Testis (tissue), 3 donors: Measurements from ENCODE around the gene YPEL2. TPM values are rescaled to one million over a fixed set of nuclear protein-coding genes. Genes with fewer than 3 reads are reported as not detected.

ENCODE experiments used
- DNase-seq: peaks from one replicate; pipeline ENCODE4 v3.0.0-alpha.2; 2019
- H3K27ac ChIP-seq, 2 donors: fragments of 200-600 bp; sonication (generic); one replicate each; pipeline ENCODE4 v1.5.1; 2019
- H3K27me3 ChIP-seq: fragments of 200-600 bp; sonication (generic); one replicate; pipeline ENCODE4 v1.5.1; 2019
- H3K36me3 ChIP-seq: fragments of 200-600 bp; sonication (generic); one replicate; pipeline ENCODE4 v1.5.1; 2017; ENCODE audit warnings: low read depth; ENCODE audit errors: missing control alignments
- H3K4me1 ChIP-seq: fragments of 200-600 bp; sonication (generic); one replicate; pipeline ENCODE4 v1.5.1; 2019
- H3K4me3 ChIP-seq, 2 donors: fragments of 200-600 bp; sonication (generic); one replicate each; pipeline ENCODE4 v1.5.1; 2017 to 2019
- H3K9me3 ChIP-seq: fragments of 200-600 bp; sonication (generic); one replicate; pipeline ENCODE4 v1.5.1; 2017
- POLR2A ChIP-seq: fragments of 450-650 bp; IDR thresholded peaks from one replicate; pipeline ENCODE4 v1.6.1; 2017; ENCODE audit warnings: antibody characterized with exemption, mild to moderate bottlenecking, moderate library complexity
- WGBS, 2 donors: methylation state at CpG; one replicate each; pipeline ENCODE4 v1.1.5; 2018; 5-methylcytosine and 5-hydroxymethylcytosine counted together
- intact Hi-C: fragments of 100-400 bp; cut with DNase I; formaldehyde crosslinking; loops from one replicate; pipeline ENCODE4 v1.15.1; 2023; ENCODE audit warnings: low total_unique reads
- polyA plus RNA-seq: library from polyadenylated mRNA; stranded (reverse); fragments of 350-450 nt; fragmentation: Illumina TruSeq; extraction: RNeasy Lipid Tissue Mini Kit (QIAGEN cat#74804); gene quantifications from one replicate; pipeline ENCODE4 v1.2.3, GENCODE V29; 2014; ENCODE audit warnings: low read depth, low replicate concordance; ENCODE audit not compliant: insufficient read depth
- total RNA-seq, 2 donors: library from RNA; depleted of rRNA; stranded (reverse); fragments of >200 nt; gene quantifications; one replicate each; pipeline ENCODE4 v1.2.3, GENCODE V29; 2016
- TF ChIP-seq, protein P1 (sequence below), 3 experiments: fragments of 450-650 bp in 2 of 3; fragments of 200-600 bp in 1 of 3; sonication (generic) in 1 of 3; IDR thresholded peaks; one replicate each; pipeline ENCODE4 v1.5.1; 2016 to 2019; ENCODE audit warnings: antibody characterized with exemption in 3 of 3, mild to moderate bottlenecking in 2 of 3, moderate library complexity in 1 of 3

YPEL2 gene
- total and polyA plus RNA-seq, 3 donors from 2014 or later, result 20.5 to 48.3 (median 39.8) TPM

DNA sequence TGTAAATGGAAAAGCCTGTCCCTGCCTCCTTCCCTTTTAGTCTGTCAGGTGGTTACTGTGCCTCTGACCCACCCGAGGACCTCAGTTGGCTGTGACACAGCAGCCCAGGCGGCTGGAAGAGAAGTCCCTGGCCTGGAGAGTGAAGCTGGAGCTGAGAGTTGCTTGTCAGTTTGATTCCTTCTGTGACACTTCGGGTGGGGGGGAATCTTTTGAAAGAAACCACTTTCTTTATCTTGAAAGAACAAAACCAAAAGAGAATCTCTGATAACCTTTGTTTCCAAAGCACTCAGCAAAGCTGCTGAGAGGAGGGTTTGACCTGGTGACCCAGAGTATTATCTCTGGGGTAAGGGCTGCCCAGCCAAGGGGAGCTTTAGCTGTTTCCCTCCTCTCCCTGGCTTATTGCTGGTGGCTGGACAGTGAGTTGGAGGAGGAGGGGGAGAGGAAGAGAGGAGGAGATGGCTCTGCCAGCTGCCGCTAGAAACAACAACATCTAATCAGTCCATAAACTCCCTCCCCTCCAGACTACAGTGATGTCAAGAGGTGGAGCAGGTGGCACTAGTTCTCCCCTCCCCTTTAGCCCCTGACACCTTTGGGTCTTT lies 34.0 kb downstream of the YPEL2 start:
- intact Hi-C loops, result no loop called here

DNA sequence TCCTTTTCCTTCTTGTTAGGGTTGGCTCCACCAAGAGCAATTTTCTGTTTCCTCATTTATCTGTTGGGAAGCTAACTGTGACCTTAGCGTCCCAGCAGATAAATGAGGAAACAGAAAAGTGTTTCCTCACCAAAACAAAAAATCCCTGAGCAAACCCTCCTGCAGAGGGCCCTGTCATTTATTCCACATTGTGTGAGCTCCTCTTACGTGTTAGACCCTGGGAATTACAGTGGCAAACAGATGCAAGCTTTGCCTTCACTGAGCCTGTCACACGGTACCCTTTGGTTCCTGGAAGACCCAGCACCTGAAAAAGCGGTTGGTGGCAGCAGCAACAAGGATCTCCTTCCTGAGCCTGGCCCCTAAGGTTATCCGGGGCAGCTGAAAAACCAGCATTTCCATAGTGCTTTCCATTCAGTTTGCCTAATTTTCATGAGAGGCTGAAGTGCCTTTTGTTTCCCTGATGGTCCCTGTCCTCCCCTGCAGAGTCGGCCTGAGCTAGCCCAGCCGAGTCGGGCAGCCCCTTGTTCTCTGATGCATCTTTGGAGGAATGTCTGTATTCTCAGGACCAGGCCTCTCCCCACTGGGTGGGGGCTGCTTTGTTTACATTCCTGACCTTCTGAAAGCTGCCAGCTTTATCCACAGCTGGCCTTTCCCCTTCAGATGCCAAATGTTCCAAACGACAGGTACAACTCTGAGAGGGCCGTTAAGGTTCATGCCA lies 34.7 kb downstream of the YPEL2 start:
- WGBS, 2 donors, result 38% methylated on average over 9 to 10 of the region's 10 CpGs
- Histone ChIP-seq H3K4me1 (peaks cover 77% of the 10 kb centered on the region), H3K27ac (peak overlapping the region; percentile 52 to 82), H3K27me3 (no peaks in the 10 kb centered on the region), H3K4me3 (no peak overlapping the region), H3K9me3 (no peaks in the 10 kb centered on the region), H3K36me3 (no peaks in the 10 kb centered on the region)
- TF ChIP-seq POLR2A, result no peak
- TF ChIP-seq, protein P1, sequence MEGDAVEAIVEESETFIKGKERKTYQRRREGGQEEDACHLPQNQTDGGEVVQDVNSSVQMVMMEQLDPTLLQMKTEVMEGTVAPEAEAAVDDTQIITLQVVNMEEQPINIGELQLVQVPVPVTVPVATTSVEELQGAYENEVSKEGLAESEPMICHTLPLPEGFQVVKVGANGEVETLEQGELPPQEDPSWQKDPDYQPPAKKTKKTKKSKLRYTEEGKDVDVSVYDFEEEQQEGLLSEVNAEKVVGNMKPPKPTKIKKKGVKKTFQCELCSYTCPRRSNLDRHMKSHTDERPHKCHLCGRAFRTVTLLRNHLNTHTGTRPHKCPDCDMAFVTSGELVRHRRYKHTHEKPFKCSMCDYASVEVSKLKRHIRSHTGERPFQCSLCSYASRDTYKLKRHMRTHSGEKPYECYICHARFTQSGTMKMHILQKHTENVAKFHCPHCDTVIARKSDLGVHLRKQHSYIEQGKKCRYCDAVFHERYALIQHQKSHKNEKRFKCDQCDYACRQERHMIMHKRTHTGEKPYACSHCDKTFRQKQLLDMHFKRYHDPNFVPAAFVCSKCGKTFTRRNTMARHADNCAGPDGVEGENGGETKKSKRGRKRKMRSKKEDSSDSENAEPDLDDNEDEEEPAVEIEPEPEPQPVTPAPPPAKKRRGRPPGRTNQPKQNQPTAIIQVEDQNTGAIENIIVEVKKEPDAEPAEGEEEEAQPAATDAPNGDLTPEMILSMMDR (IDR thresholded peaks at IDR 0.05), result no peak
- intact Hi-C loops, result no loop called here
- DNase-seq, result no peak

More for the DNA sequence above, 34.0 kb downstream of the YPEL2 start:
- TF ChIP-seq, protein P1 (IDR thresholded peaks at IDR 0.05), result no peak
- no peak for TF ChIP-seq POLR2A
- H3K4me3 ChIP-seq, result no peak overlapping the region
- no peaks in the 10 kb centered on the region for H3K27me3 ChIP-seq
- peak; percentile 79 for DNase-seq
- no peaks in the 10 kb centered on the region for H3K36me3 ChIP-seq
- no peaks in the 10 kb centered on the region for H3K9me3 ChIP-seq
- H3K4me1 ChIP-seq, result peaks cover 74% of the 10 kb centered on the region
- H3K27ac ChIP-seq, result peak overlapping the region; percentile 52 to 82
- 37 to 45% methylated on average over 4 of the region's 4 CpGs for WGBS, 2 donors

DNA sequence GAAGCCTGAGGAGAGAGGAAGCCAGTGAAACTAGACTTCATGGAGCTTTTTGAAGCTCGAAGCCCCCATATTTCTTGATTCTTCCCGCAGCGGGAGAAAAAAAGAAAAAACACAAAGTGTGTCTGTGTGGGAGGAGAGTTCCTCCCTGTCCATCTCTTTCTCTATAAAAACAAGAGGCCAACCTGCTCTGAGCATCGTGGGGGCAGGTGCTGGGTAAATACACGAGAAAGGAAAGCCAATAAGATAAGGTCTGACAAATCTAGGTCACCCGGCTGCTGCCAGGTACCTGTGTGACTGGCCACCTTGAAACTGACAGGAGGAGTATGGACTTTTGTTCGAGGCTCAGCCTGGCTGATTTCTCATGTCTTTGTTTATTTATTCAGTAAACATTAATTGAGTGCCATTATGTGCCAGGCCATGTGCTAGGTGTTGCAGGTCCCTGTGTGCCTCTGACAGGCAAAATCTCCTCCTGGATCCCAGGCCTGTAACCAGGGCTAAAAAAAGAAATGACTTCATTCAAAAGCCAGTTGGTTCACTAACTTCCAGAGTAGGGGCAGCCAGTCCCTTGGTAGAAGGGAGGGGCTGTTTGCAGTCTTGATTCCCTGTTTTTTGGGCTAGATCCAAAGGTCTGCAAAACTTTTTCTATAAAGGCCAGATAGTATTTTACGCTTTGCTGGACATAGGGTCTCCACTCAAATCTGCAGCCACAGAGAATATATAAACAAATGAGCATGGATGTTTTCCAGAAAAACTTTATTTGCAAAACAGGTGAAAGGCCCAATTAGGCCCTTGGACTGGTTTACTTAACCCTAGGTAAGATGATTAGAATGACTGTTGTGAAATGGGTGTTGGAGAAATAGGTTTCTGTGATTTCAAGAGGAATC lies 35.6 kb downstream of the YPEL2 start:
- TF ChIP-seq, protein P1 (IDR thresholded peaks at IDR 0.05), result no peak
- TF ChIP-seq POLR2A, result no peak
- Histone ChIP-seq H3K9me3 (no peaks in the 10 kb centered on the region), H3K4me1 (peaks cover 85% of the 10 kb centered on the region), H3K36me3 (no peaks in the 10 kb centered on the region), H3K27me3 (no peaks in the 10 kb centered on the region), H3K4me3 (no peak overlapping the region), H3K27ac (peak overlapping the region; percentile 52 to 82)
- intact Hi-C loops, result no loop called here
- 31 to 38% methylated on average over 8 of the region's 8 CpGs for WGBS, 2 donors
- peak; percentile 51 for DNase-seq

DNA sequence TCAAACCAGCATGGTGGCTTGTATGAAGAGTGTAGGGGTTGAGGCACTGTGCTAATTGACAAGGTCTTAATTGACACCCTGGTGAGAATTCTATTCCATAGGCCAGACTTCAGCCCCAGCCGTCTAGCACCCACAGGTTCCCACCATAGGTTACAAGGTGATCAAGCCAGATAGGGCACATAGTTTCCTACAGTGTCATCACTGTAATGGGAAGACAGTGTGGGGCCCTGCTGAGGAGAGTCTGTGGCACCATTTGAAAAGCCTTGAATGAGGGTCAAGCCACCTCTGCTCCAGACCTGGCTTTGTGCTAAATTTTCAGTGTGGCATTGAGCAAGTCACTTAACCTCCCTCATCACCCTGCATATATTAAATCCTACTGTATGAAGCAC lies 36.2 kb downstream of the YPEL2 start:
- no peak for DNase-seq
- Histone ChIP-seq H3K4me3 (no peak overlapping the region), H3K4me1 (peaks cover 88% of the 10 kb centered on the region), H3K9me3 (no peaks in the 10 kb centered on the region), H3K27me3 (no peaks in the 10 kb centered on the region), H3K36me3 (no peaks in the 10 kb centered on the region), H3K27ac (peak overlapping the region; percentile 52 to 82)
- TF ChIP-seq POLR2A, result no peak
- TF ChIP-seq, protein P1 (IDR thresholded peaks at IDR 0.05), result no peak
- intact Hi-C loops, result no loop called here
- 33 to 50% methylated on average over 1 of the region's 1 CpG for WGBS, 2 donors
